Measurements from ENCODE around the gene ABHD14A.
"Not testable (repeated sequence)": the region's sequence is repeated elsewhere in the genome, so short reads cannot be mapped to it uniquely, and the experiment has no call there.

DNA sequence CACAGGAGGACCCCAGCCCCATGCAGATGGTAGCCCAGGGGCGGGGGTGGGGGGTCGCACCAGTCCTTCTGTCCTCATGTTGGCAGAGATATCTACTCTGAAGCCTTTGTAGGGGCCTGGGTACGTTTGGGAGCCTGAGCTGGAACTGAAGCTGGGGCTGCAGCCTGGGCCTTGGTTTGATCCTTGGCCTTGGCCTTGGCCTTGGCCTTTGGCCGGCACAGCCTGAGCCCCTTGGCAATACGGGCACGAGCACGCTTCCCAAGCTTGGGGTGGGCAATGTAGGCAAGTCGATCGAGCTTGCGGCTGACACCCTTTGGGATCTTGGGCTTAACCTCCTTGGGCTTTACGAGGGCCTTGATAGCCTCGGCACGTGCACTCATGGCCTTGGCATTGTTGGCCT, 18.8 kb downstream of the ABHD14A start:
- TF ChIP-seq, protein P1, sequence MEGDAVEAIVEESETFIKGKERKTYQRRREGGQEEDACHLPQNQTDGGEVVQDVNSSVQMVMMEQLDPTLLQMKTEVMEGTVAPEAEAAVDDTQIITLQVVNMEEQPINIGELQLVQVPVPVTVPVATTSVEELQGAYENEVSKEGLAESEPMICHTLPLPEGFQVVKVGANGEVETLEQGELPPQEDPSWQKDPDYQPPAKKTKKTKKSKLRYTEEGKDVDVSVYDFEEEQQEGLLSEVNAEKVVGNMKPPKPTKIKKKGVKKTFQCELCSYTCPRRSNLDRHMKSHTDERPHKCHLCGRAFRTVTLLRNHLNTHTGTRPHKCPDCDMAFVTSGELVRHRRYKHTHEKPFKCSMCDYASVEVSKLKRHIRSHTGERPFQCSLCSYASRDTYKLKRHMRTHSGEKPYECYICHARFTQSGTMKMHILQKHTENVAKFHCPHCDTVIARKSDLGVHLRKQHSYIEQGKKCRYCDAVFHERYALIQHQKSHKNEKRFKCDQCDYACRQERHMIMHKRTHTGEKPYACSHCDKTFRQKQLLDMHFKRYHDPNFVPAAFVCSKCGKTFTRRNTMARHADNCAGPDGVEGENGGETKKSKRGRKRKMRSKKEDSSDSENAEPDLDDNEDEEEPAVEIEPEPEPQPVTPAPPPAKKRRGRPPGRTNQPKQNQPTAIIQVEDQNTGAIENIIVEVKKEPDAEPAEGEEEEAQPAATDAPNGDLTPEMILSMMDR (IDR thresholded peaks at IDR 0.05), result not testable (repeated sequence)
- TF ChIP-seq POLR2A (IDR thresholded peaks at IDR 0.05), result not testable (repeated sequence)

All from uterus (tissue), 2 donors.